ENCODE data around the gene WDR72. TPM values are rescaled to one million over a fixed set of nuclear protein-coding genes. Genes with fewer than 3 reads are reported as not detected.

Gene WDR72
- total and polyA plus RNA-seq, 4 donors, result 6.1 to 55.4 (median 17.0) TPM

DNA sequence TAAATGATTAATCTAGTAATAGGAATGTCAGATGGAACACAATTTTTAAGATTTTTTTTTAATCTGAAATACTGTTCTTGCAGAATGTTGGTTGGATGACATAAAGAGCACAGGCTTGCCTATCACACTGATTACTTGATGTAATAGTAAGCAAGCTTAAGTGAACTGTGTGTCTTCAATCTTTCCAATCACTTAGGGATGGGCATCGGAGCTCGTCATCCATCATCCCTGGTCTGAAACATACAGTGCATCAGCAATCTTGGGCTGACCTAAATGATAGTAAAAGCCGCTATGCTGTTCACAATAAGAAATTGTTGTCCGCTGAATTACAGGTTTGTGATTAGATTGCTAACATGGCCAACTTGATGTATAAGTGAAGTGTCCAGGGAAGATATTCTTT, 195.8 kb downstream of the WDR72 start (continued):
- TF ChIP-seq, protein P1, sequence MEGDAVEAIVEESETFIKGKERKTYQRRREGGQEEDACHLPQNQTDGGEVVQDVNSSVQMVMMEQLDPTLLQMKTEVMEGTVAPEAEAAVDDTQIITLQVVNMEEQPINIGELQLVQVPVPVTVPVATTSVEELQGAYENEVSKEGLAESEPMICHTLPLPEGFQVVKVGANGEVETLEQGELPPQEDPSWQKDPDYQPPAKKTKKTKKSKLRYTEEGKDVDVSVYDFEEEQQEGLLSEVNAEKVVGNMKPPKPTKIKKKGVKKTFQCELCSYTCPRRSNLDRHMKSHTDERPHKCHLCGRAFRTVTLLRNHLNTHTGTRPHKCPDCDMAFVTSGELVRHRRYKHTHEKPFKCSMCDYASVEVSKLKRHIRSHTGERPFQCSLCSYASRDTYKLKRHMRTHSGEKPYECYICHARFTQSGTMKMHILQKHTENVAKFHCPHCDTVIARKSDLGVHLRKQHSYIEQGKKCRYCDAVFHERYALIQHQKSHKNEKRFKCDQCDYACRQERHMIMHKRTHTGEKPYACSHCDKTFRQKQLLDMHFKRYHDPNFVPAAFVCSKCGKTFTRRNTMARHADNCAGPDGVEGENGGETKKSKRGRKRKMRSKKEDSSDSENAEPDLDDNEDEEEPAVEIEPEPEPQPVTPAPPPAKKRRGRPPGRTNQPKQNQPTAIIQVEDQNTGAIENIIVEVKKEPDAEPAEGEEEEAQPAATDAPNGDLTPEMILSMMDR (IDR thresholded peaks at IDR 0.05; ENCODE audit: low read depth, low read length, missing input control), result no peak
- TF ChIP-seq YY1 (IDR thresholded peaks at IDR 0.05) (no peak), TAF1 (conservative IDR thresholded peaks at IDR 0.05) (no peak)
- TF ChIP-seq, protein P2, sequence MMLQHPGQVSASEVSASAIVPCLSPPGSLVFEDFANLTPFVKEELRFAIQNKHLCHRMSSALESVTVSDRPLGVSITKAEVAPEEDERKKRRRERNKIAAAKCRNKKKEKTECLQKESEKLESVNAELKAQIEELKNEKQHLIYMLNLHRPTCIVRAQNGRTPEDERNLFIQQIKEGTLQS (IDR thresholded peaks at IDR 0.05), result no peak

GRCh38 chr15:53559364-53560277, 199.8 kb downstream of the WDR72 start:
- DNase-seq (ENCODE audit: low spot score), result no peak
- peaks cover 0 to under 1% (median 0%) of the 10 kb centered on the region in 4 donors for H3K36me3 ChIP-seq (ENCODE audit: control insufficient read depth in 4 of 4, insufficient read depth in 3 of 4, low read depth in 1 of 4, low read length in 3 of 4)
- H3K9ac ChIP-seq (ENCODE audit: low read depth in 1 of 2, low read length in 2 of 2), result no peak overlapping the region
- no peaks in the 10 kb centered on the region for H3K27me3 ChIP-seq (ENCODE audit: control insufficient read depth in 4 of 4, insufficient read depth in 4 of 4, low read length in 3 of 4)
- no peak overlapping the region for H3K4me3 ChIP-seq (ENCODE audit: low read depth in 1 of 3, low read length in 3 of 3)
- H3K27ac ChIP-seq (ENCODE audit: low read depth in 1 of 2, low read length in 2 of 2), result no peak overlapping the region
- WGBS, result 41% methylated on average over 7 of the region's 7 CpGs
- H3K9me3 ChIP-seq (ENCODE audit: control insufficient read depth in 4 of 4, low read length in 3 of 4), result no peaks in the 10 kb centered on the region
- H3K4me1 ChIP-seq (ENCODE audit: control insufficient read depth in 4 of 4, insufficient read depth in 4 of 4, low read length in 3 of 4), result peaks cover 4 to 19% (median 12%) of the 10 kb centered on the region in 4 donors
- TF ChIP-seq YY1 (IDR thresholded peaks at IDR 0.05) (no peak), SP1 (IDR thresholded peaks at IDR 0.05) (peak; percentile 38), TAF1 (conservative IDR thresholded peaks at IDR 0.05) (no peak), RXRA (IDR thresholded peaks at IDR 0.05) (peak; percentile 4 to 40), ZBTB33 (IDR thresholded peaks at IDR 0.05) (no peak), HNF4A (conservative IDR thresholded peaks at IDR 0.05) (peak; percentile 3 to 25)
- TF ChIP-seq, protein P2 (IDR thresholded peaks at IDR 0.05), result no peak
- TF ChIP-seq, protein P3, sequence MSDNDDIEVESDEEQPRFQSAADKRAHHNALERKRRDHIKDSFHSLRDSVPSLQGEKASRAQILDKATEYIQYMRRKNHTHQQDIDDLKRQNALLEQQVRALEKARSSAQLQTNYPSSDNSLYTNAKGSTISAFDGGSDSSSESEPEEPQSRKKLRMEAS (IDR thresholded peaks at IDR 0.05), result no peak

- no peak overlapping the region for H3K9ac ChIP-seq (ENCODE audit: low read depth in 1 of 2, low read length in 2 of 2)
- H3K4me3 ChIP-seq (ENCODE audit: low read depth in 1 of 3, low read length in 3 of 3), result no peak overlapping the region
- H3K36me3 ChIP-seq (ENCODE audit: control insufficient read depth in 4 of 4, insufficient read depth in 3 of 4, low read depth in 1 of 4, low read length in 3 of 4), result no peaks in the 10 kb centered on the region
- WGBS, result 78% methylated on average over 1 of the region's 1 CpG
- no peak for DNase-seq (ENCODE audit: low spot score)
- H3K27me3 ChIP-seq (ENCODE audit: control insufficient read depth in 4 of 4, insufficient read depth in 4 of 4, low read length in 3 of 4), result no peaks in the 10 kb centered on the region
- H3K4me1 ChIP-seq (ENCODE audit: control insufficient read depth in 4 of 4, insufficient read depth in 4 of 4, low read length in 3 of 4), result peaks cover 4 to 19% (median 12%) of the 10 kb centered on the region in 4 donors
- H3K9me3 ChIP-seq (ENCODE audit: control insufficient read depth in 4 of 4, low read length in 3 of 4), result no peaks in the 10 kb centered on the region
- no peak overlapping the region for H3K27ac ChIP-seq (ENCODE audit: low read depth in 1 of 2, low read length in 2 of 2)
- TF ChIP-seq HNF4G (IDR thresholded peaks at IDR 0.05), result no peak
- TF ChIP-seq FOXA2 (IDR thresholded peaks at IDR 0.05), result no peak
- TF ChIP-seq, protein P2 (IDR thresholded peaks at IDR 0.05), result no peak
- TF ChIP-seq FOXA1 (IDR thresholded peaks at IDR 0.05), result no peak
- TF ChIP-seq HNF4A (conservative IDR thresholded peaks at IDR 0.05), result no peak
- TF ChIP-seq, protein P3 (IDR thresholded peaks at IDR 0.05), result no peak
- TF ChIP-seq REST (IDR thresholded peaks at IDR 0.05), result no peak
- no peak for TF ChIP-seq ZBTB33 (IDR thresholded peaks at IDR 0.05)
- no peak for TF ChIP-seq RXRA (IDR thresholded peaks at IDR 0.05)
- TF ChIP-seq EGR1 (IDR thresholded peaks at IDR 0.05; ENCODE audit: low read depth in 2 of 2), result no peak
Observed at GRCh38 chr15:53558384-53558783, 201.1 kb downstream of the WDR72 start.

Measured in liver (tissue), 9 donors.